ENCODE measurements around the gene CGREF1. TPM values are rescaled to one million over a fixed set of nuclear protein-coding genes. Genes with fewer than 3 reads are reported as not detected.

CGREF1 gene
- total and polyA plus RNA-seq, 7 donors = 0.68 to 2.6 (median 1.1) TPM; not detected in 2

DNA sequence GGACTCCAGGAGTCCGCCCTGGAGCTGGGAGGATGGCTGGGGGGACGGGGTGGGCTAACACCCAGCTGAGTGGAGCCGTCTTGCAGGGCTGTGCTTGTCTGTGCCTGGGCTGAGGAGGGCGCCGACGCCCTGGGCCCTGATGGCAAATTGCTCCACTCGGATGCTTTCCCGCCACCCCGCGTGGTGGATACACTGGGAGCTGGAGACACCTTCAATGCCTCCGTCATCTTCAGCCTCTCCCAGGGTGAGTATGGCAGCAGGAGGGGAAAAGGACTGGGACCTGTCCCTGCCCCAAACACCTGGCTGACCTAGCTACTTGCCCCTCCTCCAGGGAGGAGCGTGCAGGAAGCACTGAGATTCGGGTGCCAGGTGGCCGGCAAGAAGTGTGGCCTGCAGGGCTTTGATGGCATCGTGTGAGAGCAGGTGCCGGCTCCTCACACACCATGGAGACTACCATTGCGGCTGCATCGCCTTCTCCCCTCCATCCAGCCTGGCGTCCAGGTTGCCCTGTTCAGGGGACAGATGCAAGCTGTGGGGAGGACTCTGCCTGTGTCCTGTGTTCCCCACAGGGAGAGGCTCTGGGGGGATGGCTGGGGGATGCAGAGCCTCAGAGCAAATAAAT lies 19.5 kb downstream of the CGREF1 start:
- Histone ChIP-seq H3K4me1 (peaks cover 0 to 12% (median 6%) of the 10 kb centered on the region in 4 donors), H3K27ac (no peak overlapping the region), H3K9me3 (no peaks in the 10 kb centered on the region), H3K4me3 (no peak overlapping the region), H3K36me3 (no peaks in the 10 kb centered on the region), H3K27me3 (peaks cover 0 to 11% (median 0%) of the 10 kb centered on the region in 3 donors)
- TF ChIP-seq EP300 (IDR thresholded peaks at IDR 0.05) = no peak
- TF ChIP-seq, protein P1, sequence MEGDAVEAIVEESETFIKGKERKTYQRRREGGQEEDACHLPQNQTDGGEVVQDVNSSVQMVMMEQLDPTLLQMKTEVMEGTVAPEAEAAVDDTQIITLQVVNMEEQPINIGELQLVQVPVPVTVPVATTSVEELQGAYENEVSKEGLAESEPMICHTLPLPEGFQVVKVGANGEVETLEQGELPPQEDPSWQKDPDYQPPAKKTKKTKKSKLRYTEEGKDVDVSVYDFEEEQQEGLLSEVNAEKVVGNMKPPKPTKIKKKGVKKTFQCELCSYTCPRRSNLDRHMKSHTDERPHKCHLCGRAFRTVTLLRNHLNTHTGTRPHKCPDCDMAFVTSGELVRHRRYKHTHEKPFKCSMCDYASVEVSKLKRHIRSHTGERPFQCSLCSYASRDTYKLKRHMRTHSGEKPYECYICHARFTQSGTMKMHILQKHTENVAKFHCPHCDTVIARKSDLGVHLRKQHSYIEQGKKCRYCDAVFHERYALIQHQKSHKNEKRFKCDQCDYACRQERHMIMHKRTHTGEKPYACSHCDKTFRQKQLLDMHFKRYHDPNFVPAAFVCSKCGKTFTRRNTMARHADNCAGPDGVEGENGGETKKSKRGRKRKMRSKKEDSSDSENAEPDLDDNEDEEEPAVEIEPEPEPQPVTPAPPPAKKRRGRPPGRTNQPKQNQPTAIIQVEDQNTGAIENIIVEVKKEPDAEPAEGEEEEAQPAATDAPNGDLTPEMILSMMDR (IDR thresholded peaks at IDR 0.05) = no peak
- no peak for TF ChIP-seq POLR2AphosphoS5 (IDR thresholded peaks at IDR 0.05)
- no peak for TF ChIP-seq POLR2A (IDR thresholded peaks at IDR 0.05)
- intact Hi-C loops (cut with DNase I) = loop anchor here (2.0 kb wide), 1 partner anchor 91 kb away; no protein-coding TSS in a partner anchor
- 94% methylated on average over 19 of the region's 19 CpGs for WGBS, 2 donors
- no peak for DNase-seq

DNA sequence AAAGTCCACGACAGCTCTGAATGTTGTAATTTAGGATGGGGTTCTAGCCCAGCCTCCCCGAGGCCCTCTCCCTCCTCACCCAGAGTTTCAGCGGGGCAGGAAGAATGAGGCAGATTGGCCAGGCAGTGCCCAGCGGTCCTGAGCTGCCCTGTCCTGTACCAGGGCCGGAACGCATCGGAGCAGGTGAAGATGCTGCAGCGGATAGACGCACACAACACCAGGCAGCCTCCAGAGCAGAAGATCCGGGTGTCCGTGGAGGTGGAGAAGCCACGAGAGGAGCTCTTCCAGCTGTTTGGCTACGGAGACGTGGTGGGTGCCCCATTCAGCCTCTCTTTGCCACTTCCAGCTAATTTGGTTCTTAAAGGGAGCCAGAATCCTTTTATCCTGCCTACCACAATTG lies 21.6 kb downstream of the CGREF1 start:
- H3K4me1 ChIP-seq = peaks cover 0 to 12% (median 6%) of the 10 kb centered on the region in 4 donors
- no peak overlapping the region for H3K27ac ChIP-seq
- intact Hi-C loops (cut with DNase I) = no loop called here
- no peaks in the 10 kb centered on the region for H3K9me3 ChIP-seq
- 94 to 95% methylated on average over 14 of the region's 14 CpGs for WGBS, 2 donors
- DNase-seq = no peak
- H3K27me3 ChIP-seq = no peaks in the 10 kb centered on the region
- H3K4me3 ChIP-seq = no peak overlapping the region
- H3K36me3 ChIP-seq = no peaks in the 10 kb centered on the region
- TF ChIP-seq POLR2A (IDR thresholded peaks at IDR 0.05) (no peak), EP300 (IDR thresholded peaks at IDR 0.05) (no peak), POLR2AphosphoS5 (IDR thresholded peaks at IDR 0.05) (no peak)
- TF ChIP-seq, protein P1 (IDR thresholded peaks at IDR 0.05) = no peak

DNA sequence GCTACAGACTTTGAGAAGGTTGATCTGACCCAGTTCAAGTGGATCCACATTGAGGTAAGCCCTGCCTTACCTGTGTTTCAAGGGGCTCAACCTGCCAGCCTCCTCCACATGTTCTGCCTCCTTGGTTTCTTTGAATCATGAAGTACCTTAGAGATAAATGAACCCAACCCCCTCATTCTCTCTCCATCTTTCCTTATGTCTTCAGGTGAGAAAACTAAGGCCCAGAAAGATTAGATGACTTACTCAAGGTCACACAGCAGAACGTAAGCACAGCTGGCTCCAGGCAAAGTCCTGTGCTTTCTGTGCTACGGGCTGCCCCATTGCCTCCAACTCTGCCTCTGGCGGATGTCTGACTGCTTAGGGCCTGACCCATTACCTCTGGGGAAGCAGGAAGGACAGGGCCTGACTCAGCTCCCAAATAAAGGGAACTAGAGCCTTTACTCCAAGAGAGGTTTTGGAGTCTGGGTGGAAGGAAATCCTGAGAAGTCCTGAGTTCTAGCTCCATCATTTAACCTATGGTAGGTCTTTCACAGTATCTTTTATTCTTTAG lies 22.1 kb downstream of the CGREF1 start:
- 80 to 81% methylated on average over 3 of the region's 3 CpGs for WGBS, 2 donors
- Histone ChIP-seq H3K4me1 (peaks cover 0 to 12% (median 6%) of the 10 kb centered on the region in 4 donors), H3K9me3 (no peaks in the 10 kb centered on the region), H3K27me3 (no peaks in the 10 kb centered on the region), H3K36me3 (no peaks in the 10 kb centered on the region), H3K27ac (peak overlapping the region in 1 of 4 donors; percentile 25), H3K4me3 (no peak overlapping the region)
- intact Hi-C loops (cut with DNase I) = no loop called here
- DNase-seq = no peak
- no peak for TF ChIP-seq EP300 (IDR thresholded peaks at IDR 0.05)
- TF ChIP-seq, protein P1 (IDR thresholded peaks at IDR 0.05) = no peak
- no peak for TF ChIP-seq POLR2A (IDR thresholded peaks at IDR 0.05)
- TF ChIP-seq POLR2AphosphoS5 (IDR thresholded peaks at IDR 0.05) = no peak

DNA sequence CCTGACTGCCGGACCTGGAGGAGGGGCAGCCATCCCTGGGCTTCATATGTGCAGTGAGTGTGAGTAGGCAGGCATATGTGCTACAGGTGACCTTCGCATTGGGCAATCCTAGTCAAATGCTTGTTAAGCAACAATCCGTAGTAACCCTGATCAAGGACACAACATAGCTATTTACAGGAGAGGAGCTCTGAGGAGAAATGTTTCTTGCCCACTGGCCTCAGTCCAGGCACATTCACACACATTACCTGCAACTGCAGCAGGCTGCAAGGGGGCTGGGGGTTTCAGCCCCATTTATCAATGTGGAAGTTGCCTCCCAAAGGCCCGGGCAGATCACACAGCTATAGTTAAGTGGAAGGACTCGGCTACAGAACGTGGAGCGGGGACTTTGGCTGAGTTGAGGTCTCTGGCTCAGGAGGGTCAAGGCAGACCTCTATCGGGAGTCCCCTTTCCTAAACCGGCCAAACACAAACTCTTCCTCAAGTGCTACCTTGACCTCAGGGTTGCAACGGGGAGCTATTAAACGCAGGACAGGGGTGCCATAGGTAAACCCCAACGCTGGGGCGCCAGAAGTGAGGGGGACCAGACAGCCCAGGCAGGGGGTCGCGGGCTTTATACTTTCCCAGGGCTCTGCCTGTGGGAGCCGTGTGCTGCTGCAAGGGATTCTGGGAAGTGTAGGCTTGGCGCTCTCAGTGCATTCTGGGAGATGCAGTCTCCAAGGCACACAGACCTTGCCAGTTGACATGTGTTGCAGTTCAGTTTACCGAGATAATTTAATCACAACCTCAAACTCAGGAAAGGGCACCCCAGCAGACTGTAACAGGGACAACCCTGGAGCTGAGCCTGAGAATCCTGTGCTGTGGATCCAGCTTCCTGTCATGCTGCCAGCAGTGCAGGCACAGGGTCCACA lies 22.9 kb downstream of the CGREF1 start:
- intact Hi-C loops (cut with DNase I) = no loop called here
- 36 to 65% methylated on average over 18 of the region's 18 CpGs for WGBS, 2 donors
- H3K27ac ChIP-seq = peak overlapping the region in 1 of 4 donors; percentile 25

More for the DNA sequence above, 22.9 kb downstream of the CGREF1 start:
- no peak for TF ChIP-seq POLR2A (IDR thresholded peaks at IDR 0.05)
- TF ChIP-seq POLR2AphosphoS5 (IDR thresholded peaks at IDR 0.05) = peak in 1 of 4 donors; percentile 22
- TF ChIP-seq, protein P1 (IDR thresholded peaks at IDR 0.05) = no peak
- TF ChIP-seq EP300 (IDR thresholded peaks at IDR 0.05) = no peak
- peaks cover 0 to 12% (median 6%) of the 10 kb centered on the region in 4 donors for H3K4me1 ChIP-seq
- no peaks in the 10 kb centered on the region for H3K27me3 ChIP-seq
- DNase-seq = no peak
- H3K36me3 ChIP-seq = no peaks in the 10 kb centered on the region
- H3K9me3 ChIP-seq = no peaks in the 10 kb centered on the region
- peak overlapping the region; percentile 6 to 44 (median 34) for H3K4me3 ChIP-seq

All from sigmoid colon (tissue), 7 donors.